RWPE2 (cell line): ENCODE results near the gene ARRB2.
A peak's percentile ranks its signal among the peaks of the same experiment; 100 is the strongest.
"Not testable (repeated sequence)": the region's sequence is repeated elsewhere in the genome, so short reads cannot be mapped to it uniquely, and the experiment has no call there.

ENCODE experiments used
- ATAC-seq: fragments of 200-7000 bp; cut with Tn5 transposase; 3 replicates; pipeline ENCODE4 v1.9.1; 2021; ENCODE audit warnings: low read depth
- DNase-seq: peaks from one replicate; pipeline ENCODE4 v3.0.0-alpha.2; 2020; ENCODE audit warnings: low spot score
- H3K27ac ChIP-seq: fragments of 450-650 bp; 2 replicates; pipeline ENCODE4 v1.5.1; 2017; ENCODE audit warnings: mild to moderate bottlenecking; ENCODE audit not compliant: poor library complexity, severe bottlenecking
- H3K27me3 ChIP-seq: fragments of 250-450 bp; sonication (Bioruptor Pico); 2 replicates; pipeline ENCODE4 v1.5.1; 2021; ENCODE audit warnings: mild to moderate bottlenecking, moderate library complexity; ENCODE audit not compliant: insufficient read depth, poor library complexity, severe bottlenecking
- H3K36me3 ChIP-seq: fragments of 250-450 bp; sonication (Bioruptor Pico); 2 replicates; pipeline ENCODE4 v1.5.1; 2020; ENCODE audit warnings: low read depth, mild to moderate bottlenecking, moderate library complexity
- H3K4me1 ChIP-seq: fragments of 250-450 bp; sonication (Bioruptor Pico); 2 replicates; pipeline ENCODE4 v1.5.1; 2021; ENCODE audit warnings: mild to moderate bottlenecking, moderate library complexity; ENCODE audit not compliant: insufficient read depth, poor library complexity, severe bottlenecking
- H3K4me3 ChIP-seq: fragments of 250-450 bp; sonication (Bioruptor Pico); 2 replicates; pipeline ENCODE4 v1.5.1; 2021; ENCODE audit warnings: mild to moderate bottlenecking, moderate library complexity; ENCODE audit not compliant: severe bottlenecking
- H3K9me3 ChIP-seq: fragments of 250-450 bp; sonication (Bioruptor Pico); 2 replicates; pipeline ENCODE4 v1.5.1; 2021; ENCODE audit warnings: mild to moderate bottlenecking, moderate library complexity; ENCODE audit not compliant: severe bottlenecking
- CTCF ChIP-seq: fragments of 450-650 bp; IDR thresholded peaks from one replicate; pipeline ENCODE4 v1.5.1; 2017; ENCODE audit warnings: mild to moderate bottlenecking, moderate library complexity; ENCODE audit not compliant: poor library complexity, severe bottlenecking

Gene ARRB2

GRCh38 chr17:4706121-4706520 lies 4.3 kb upstream of the ARRB2 start:
- H3K36me3 ChIP-seq = peaks cover 6% of the 10 kb centered on the region; the same call in 1 of the 2 replicates
- ATAC-seq = no peak
- no peaks in the 10 kb centered on the region for H3K9me3 ChIP-seq
- no peak overlapping the region for H3K27ac ChIP-seq
- H3K27me3 ChIP-seq = no peaks in the 10 kb centered on the region
- no peak for DNase-seq
- no peak for TF ChIP-seq CTCF
- peaks cover 6% of the 10 kb centered on the region for H3K4me1 ChIP-seq
- no peak overlapping the region for H3K4me3 ChIP-seq

- DNase-seq (no peak), ATAC-seq (no peak)
- no peak for TF ChIP-seq CTCF
- Histone ChIP-seq H3K27ac (no peak overlapping the region), H3K4me1 (no peaks in the 10 kb centered on the region), H3K4me3 (no peak overlapping the region), H3K9me3 (no peaks in the 10 kb centered on the region), H3K36me3 (no peaks in the 10 kb centered on the region), H3K27me3 (no peaks in the 10 kb centered on the region)
Measured at GRCh38 chr17:4708436-4708835, 2.0 kb upstream of the ARRB2 start.

GRCh38 chr17:4710693-4711634 lies 532 bp downstream of the ARRB2 start:
- Histone ChIP-seq H3K27ac (peak overlapping the region; percentile 72), H3K4me3 (peak overlapping the region; percentile 51), H3K27me3 (no peaks in the 10 kb centered on the region), H3K36me3 (no peaks in the 10 kb centered on the region), H3K9me3 (no peaks in the 10 kb centered on the region), H3K4me1 (no peaks in the 10 kb centered on the region)
- no peak for DNase-seq
- no peak for TF ChIP-seq CTCF
- no peak for ATAC-seq

DNA sequence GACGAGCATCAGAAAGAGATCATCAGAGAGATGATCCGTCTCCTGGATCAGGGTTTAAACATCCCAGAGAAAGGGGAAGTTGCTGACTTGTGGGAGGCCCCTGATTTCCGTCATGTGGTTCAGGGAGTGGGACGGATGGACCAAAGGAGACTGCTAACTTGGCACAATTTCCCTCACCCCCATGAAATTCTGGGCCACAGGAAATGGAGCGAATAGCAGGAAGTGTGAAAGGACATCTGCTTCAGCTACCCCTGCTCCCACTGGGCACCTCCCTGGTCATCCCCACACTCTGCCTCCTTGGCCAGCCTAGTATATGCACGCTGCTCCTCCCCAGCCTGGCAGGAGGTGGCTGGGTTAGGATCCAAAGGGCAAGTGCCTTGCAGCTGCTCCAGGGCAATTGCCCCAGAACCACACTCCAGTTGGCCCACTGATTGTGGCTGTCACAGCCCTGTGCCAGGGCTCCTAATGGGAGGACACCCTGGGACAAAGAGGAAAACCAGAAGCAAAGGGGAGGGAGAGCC lies 1.3 kb downstream of the ARRB2 start:
- TF ChIP-seq CTCF = no peak
- Histone ChIP-seq H3K36me3 (no peaks in the 10 kb centered on the region), H3K4me1 (no peaks in the 10 kb centered on the region), H3K9me3 (no peaks in the 10 kb centered on the region), H3K4me3 (peak overlapping the region; percentile 51), H3K27ac (no peak overlapping the region), H3K27me3 (no peaks in the 10 kb centered on the region)
- DNase-seq = no peak
- ATAC-seq = no peak

DNA sequence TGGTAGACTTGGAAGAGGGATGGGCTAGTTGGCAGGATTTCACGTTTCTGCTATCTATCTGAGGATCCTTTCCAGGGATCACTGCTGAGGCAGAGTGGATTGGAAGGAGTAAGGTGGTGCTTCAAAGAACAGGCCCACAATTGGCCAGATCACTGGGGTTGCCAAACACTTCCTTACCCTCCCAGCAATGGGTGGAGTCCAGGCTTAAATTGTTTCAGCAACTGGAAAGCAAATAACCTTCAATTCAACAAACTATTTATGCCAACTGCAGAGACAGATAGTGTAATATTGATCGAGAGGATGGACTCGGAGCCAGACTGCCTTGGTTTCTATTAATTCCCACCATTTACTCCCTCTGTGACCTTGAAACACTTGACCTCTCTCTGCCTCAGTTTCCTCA lies 2.1 kb downstream of the ARRB2 start:
- no peak for ATAC-seq
- Histone ChIP-seq H3K4me1 (no peaks in the 10 kb centered on the region), H3K27ac (no peak overlapping the region), H3K27me3 (no peaks in the 10 kb centered on the region), H3K36me3 (peaks cover 7% of the 10 kb centered on the region), H3K9me3 (no peaks in the 10 kb centered on the region), H3K4me3 (no peak overlapping the region)
- no peak for DNase-seq
- no peak for TF ChIP-seq CTCF

GRCh38 chr17:4714340-4715062 lies 4.1 kb downstream of the ARRB2 start:
- not testable (repeated sequence) for H3K4me3 ChIP-seq, H3K27me3 ChIP-seq, H3K4me1 ChIP-seq, H3K27ac ChIP-seq, ATAC-seq, DNase-seq, H3K9me3 ChIP-seq
- H3K36me3 ChIP-seq = peaks cover 10% of the 10 kb centered on the region
